GM18873 (cell line): ENCODE data around the gene TMPRSS6.
"Not testable (repeated sequence)": the region's sequence is repeated elsewhere in the genome, so short reads cannot be mapped to it uniquely, and the experiment has no call there.

Experiments used
- ATAC-seq: cut with Tn5 transposase; IDR thresholded peaks from one replicate; pipeline ENCODE4 v1.9.1; 2021; ENCODE audit warnings: mild to moderate bottlenecking, moderate library complexity, moderate number of reproducible peaks; ENCODE audit not compliant: unreplicated experiment, low FRiP score

TMPRSS6 gene

GRCh38 chr22:37090920-37091695 is 18.4 kb downstream of the TMPRSS6 start:
- no peak for ATAC-seq

- ATAC-seq, result no peak
Observed at GRCh38 chr22:37089434-37089833, 20.1 kb downstream of the TMPRSS6 start.

- ATAC-seq, result no peak
Observed at GRCh38 chr22:37088750-37089408, 20.6 kb downstream of the TMPRSS6 start.

- no peak for ATAC-seq
Observed at GRCh38 chr22:37088108-37088605, 21.4 kb downstream of the TMPRSS6 start.

GRCh38 chr22:37086184-37086583 is 23.3 kb downstream of the TMPRSS6 start:
- ATAC-seq, result no peak

- no peak for ATAC-seq
Observed at GRCh38 chr22:37084385-37084784, 25.1 kb downstream of the TMPRSS6 start.

GRCh38 chr22:37083914-37084313 is 25.6 kb downstream of the TMPRSS6 start:
- ATAC-seq, result no peak

GRCh38 chr22:37082251-37082873 is 27.2 kb downstream of the TMPRSS6 start:
- no peak for ATAC-seq

- no peak for ATAC-seq
Observed at GRCh38 chr22:37080838-37081237, 28.7 kb downstream of the TMPRSS6 start.

- no peak for ATAC-seq
Observed at GRCh38 chr22:37080438-37080837, 29.1 kb downstream of the TMPRSS6 start.

- no peak for ATAC-seq
Observed at GRCh38 chr22:37079668-37080171, 29.8 kb downstream of the TMPRSS6 start.

GRCh38 chr22:37079158-37079557 is 30.4 kb downstream of the TMPRSS6 start:
- ATAC-seq, result no peak

- ATAC-seq, result no peak
Observed at GRCh38 chr22:37077802-37078448, 31.6 kb downstream of the TMPRSS6 start.

GRCh38 chr22:37075822-37076433 is 33.6 kb downstream of the TMPRSS6 start:
- ATAC-seq, result no peak

GRCh38 chr22:37075046-37075445 is 34.5 kb downstream of the TMPRSS6 start:
- ATAC-seq, result no peak

GRCh38 chr22:37074537-37074936 is 35.0 kb downstream of the TMPRSS6 start:
- ATAC-seq, result no peak

GRCh38 chr22:37072673-37073072 is 36.8 kb downstream of the TMPRSS6 start:
- no peak for ATAC-seq

- not testable (repeated sequence) for ATAC-seq
Observed at GRCh38 chr22:37071850-37072592, 37.5 kb downstream of the TMPRSS6 start.

- ATAC-seq, result no peak
Observed at GRCh38 chr22:37070744-37071143, 38.8 kb downstream of the TMPRSS6 start.

- no peak for ATAC-seq
Observed at GRCh38 chr22:37070334-37070733, 39.2 kb downstream of the TMPRSS6 start.
